Body of pancreas (tissue), 4 donors: ENCODE data around the gene DELE1. TPM values are rescaled to one million over a fixed set of nuclear protein-coding genes. Genes with fewer than 3 reads are reported as not detected.

Experiments
- ATAC-seq: fragments of 150-250 bp; one replicate; pipeline ENCODE4 v1.9.1; 2016
- DNase-seq, 4 donors: peaks; one replicate each; pipeline ENCODE4 v3.0.0-alpha.2; 2019
- H3K27ac ChIP-seq, 4 donors: fragments of 200-600 bp; sonication (generic); 1 replicate in 3 of 4; 2 replicates in 1 of 4; pipeline versions ENCODE4 v1.5.1 to v1.6.1; 2016 to 2019; ENCODE audit warnings: mild to moderate bottlenecking in 1 of 4, mixed read lengths in 1 of 4, moderate library complexity in 1 of 4
- H3K27me3 ChIP-seq, 2 donors: fragments of 200-600 bp; sonication (generic); one replicate each; pipeline ENCODE4 v1.6.0; 2016; ENCODE audit warnings: mild to moderate bottlenecking in 1 of 2
- H3K36me3 ChIP-seq, 2 donors: fragments of 200-600 bp; sonication (generic); replicated peaks in 1 of 2; 2 replicates each; pipeline ENCODE4 v1.5.1; 2016; ENCODE audit warnings: low read depth in 2 of 2; ENCODE audit not compliant: insufficient read depth in 1 of 2
- H3K4me1 ChIP-seq: fragments of 200-600 bp; sonication (generic); one replicate; pipeline ENCODE4 v1.6.0; 2016
- H3K4me3 ChIP-seq, 2 donors: fragments of 200-600 bp; sonication (generic); 1 replicate in 1 of 2; 2 replicates in 1 of 2; pipeline ENCODE4 v1.5.1; 2016 to 2019
- H3K9me3 ChIP-seq, 3 donors: fragments of 200-600 bp; sonication (generic); 1 replicate in 2 of 3; 2 replicates in 1 of 3; pipeline ENCODE4 v1.5.1; 2016
- CTCF ChIP-seq, 7 experiments: fragments of 450-650 bp in 4 of 7; fragments of 200-600 bp in 3 of 7; sonication (generic) in 3 of 7; IDR thresholded peaks; one replicate each; pipeline ENCODE4 v1.5.1; 2016 to 2019; ENCODE audit warnings: antibody characterized with exemption in 7 of 7
- POLR2A ChIP-seq, 3 donors: fragments of 450-650 bp; IDR thresholded peaks; one replicate each; pipeline ENCODE4 v1.6.1; 2016; ENCODE audit warnings: antibody characterized with exemption in 3 of 3, mild to moderate bottlenecking in 2 of 3
- WGBS, 2 donors: methylation state at CpG; one replicate each; pipeline ENCODE4 v1.1.5; 2017; 5-methylcytosine and 5-hydroxymethylcytosine counted together
- intact Hi-C: fragments of 100-400 bp; cut with DNase I; formaldehyde crosslinking; loops from one replicate; pipeline ENCODE4 v1.15.1; 2023
- total RNA-seq, 2 donors: library from RNA; depleted of rRNA; stranded (reverse); fragments of >200 nt; gene quantifications; one replicate each; pipeline ENCODE4 v1.1.0, GENCODE V29; 2016

The DELE1 gene
- total RNA-seq, 2 donors from 2014 or later, result 50.6 to 100 TPM

GRCh38 chr5:141931694-141932093 lies 8.0 kb downstream of the DELE1 start:
- Histone ChIP-seq H3K36me3 (peaks cover 27 to 64% of the 10 kb centered on the region in 2 donors), H3K27ac (no peak overlapping the region), H3K9me3 (no peaks in the 10 kb centered on the region), H3K4me1 (peaks cover 4% of the 10 kb centered on the region), H3K4me3 (no peak overlapping the region), H3K27me3 (no peaks in the 10 kb centered on the region)
- TF ChIP-seq CTCF (IDR thresholded peaks at IDR 0.05) (no peak), POLR2A (IDR thresholded peaks at IDR 0.05) (no peak)
- 89 to 93% methylated on average over 5 of the region's 5 CpGs for WGBS, 2 donors
- no peak for DNase-seq
- intact Hi-C loops, result no loop called here
- no peak for ATAC-seq

GRCh38 chr5:141933151-141933550 lies 9.5 kb downstream of the DELE1 start:
- H3K9me3 ChIP-seq, result no peaks in the 10 kb centered on the region
- no peak for TF ChIP-seq POLR2A (IDR thresholded peaks at IDR 0.05)
- TF ChIP-seq CTCF (IDR thresholded peaks at IDR 0.05), result no peak
- no peaks in the 10 kb centered on the region for H3K27me3 ChIP-seq
- peaks cover 4% of the 10 kb centered on the region for H3K4me1 ChIP-seq
- peaks cover 24 to 63% of the 10 kb centered on the region in 2 donors for H3K36me3 ChIP-seq
- DNase-seq, result no peak
- 88 to 92% methylated on average over 7 of the region's 7 CpGs for WGBS, 2 donors
- no peak for ATAC-seq
- no peak overlapping the region for H3K27ac ChIP-seq
- intact Hi-C loops, result no loop called here
- H3K4me3 ChIP-seq, result no peak overlapping the region

- peaks cover 24 to 57% of the 10 kb centered on the region in 2 donors for H3K36me3 ChIP-seq
- DNase-seq, result peak; percentile 38 to 73 (median 48)
- H3K4me1 ChIP-seq, result peaks cover 4% of the 10 kb centered on the region
- 37 to 39% methylated on average over 11 of the region's 11 CpGs for WGBS, 2 donors
- H3K4me3 ChIP-seq, result no peak overlapping the region
- no peaks in the 10 kb centered on the region for H3K27me3 ChIP-seq
- ATAC-seq, result peak; percentile 50
- intact Hi-C loops, result no loop called here
- no peaks in the 10 kb centered on the region for H3K9me3 ChIP-seq
- H3K27ac ChIP-seq, result no peak overlapping the region
- peak in 1 of 7 experiments; percentile 14 for TF ChIP-seq CTCF (IDR thresholded peaks at IDR 0.05)
- TF ChIP-seq POLR2A (IDR thresholded peaks at IDR 0.05), result no peak
Measured at GRCh38 chr5:141934099-141934844, 10.6 kb downstream of the DELE1 start.

- Histone ChIP-seq H3K4me3 (no peak overlapping the region), H3K36me3 (peaks cover 12 to 49% of the 10 kb centered on the region in 2 donors), H3K4me1 (peaks cover 4% of the 10 kb centered on the region), H3K27ac (no peak overlapping the region), H3K27me3 (no peaks in the 10 kb centered on the region), H3K9me3 (no peaks in the 10 kb centered on the region)
- intact Hi-C loops, result no loop called here
- DNase-seq, result no peak
- ATAC-seq, result no peak
- WGBS, 2 donors, result 93% methylated on average over 4 of the region's 4 CpGs
- TF ChIP-seq CTCF (IDR thresholded peaks at IDR 0.05) (no peak), POLR2A (IDR thresholded peaks at IDR 0.05) (no peak)
Measured at GRCh38 chr5:141935538-141935937, 11.9 kb downstream of the DELE1 start.
